ENCODE data around the gene AADACL4.

AADACL4 gene

DNA sequence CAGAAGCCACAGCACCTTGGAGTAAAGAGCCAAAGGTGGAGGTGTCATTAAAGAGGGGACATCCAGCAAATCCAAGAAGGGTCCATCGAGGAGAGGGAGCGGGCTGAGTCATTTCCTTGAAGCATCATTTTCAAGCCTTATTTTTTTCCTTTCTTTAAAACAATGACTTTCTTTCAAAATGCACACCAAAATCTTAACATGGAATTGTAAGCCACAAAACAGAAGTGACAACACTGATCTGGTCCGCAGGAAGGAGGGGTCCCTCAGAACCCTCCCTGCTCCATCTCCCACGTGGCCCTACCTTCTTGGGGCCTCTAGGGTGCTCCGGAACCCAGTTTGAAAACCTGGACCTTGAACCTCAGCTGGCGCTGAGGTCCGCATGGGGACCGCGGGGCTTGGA lies 40.7 kb upstream of the AADACL4 start:
- no peak for TF ChIP-seq JUND (IDR thresholded peaks at IDR 0.05; ENCODE audit: low read depth)
- in situ Hi-C loops (cut with HindIII; ENCODE audit: low pct_unique_long_range_greater_than_20kb, low sequenced_read_pairs), result no loop called here
- no peak for DNase-seq (ENCODE audit: low read depth in 1 of 2, low spot score in 1 of 2)

DNA sequence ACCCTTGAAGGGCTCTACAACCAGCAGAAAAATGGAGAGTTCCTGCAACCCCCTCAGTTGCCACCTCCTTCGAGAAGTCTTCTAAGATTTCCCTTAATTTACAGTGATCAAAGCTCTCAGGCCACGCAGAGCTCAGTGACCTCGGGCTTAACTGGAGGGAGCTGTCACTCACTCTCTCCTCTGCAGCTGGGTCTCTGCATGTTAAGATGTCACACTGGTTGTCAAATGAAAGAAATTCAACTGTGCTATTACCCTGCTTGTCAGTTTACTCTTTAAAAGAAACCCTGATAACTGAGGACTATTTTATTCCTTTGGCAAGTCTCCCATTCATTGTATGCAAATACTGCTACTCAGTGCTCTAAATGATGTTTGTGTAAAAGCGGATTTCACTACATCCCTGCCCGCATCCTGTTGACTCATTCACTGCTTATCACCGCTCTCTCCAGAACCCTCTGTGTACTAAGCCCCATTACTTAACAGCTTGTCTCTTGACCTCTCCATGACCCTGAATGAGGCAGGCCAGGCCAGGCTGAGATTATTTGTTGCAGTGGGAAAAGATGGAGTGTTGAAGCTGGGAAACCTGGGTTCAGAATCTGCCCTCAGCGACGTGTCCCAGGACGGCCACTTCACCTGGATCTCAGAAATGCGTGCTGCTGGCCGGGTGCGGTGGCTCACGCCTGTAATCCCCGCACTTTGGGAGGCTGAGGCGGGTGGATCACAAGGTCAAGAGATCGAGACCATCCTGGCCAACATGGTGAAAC lies 39.6 kb upstream of the AADACL4 start:
- no peak for DNase-seq (ENCODE audit: low read depth in 1 of 2, low spot score in 1 of 2)
- in situ Hi-C loops (cut with HindIII; ENCODE audit: low pct_unique_long_range_greater_than_20kb, low sequenced_read_pairs), result no loop called here
- no peak for TF ChIP-seq JUND (IDR thresholded peaks at IDR 0.05; ENCODE audit: low read depth)

DNA sequence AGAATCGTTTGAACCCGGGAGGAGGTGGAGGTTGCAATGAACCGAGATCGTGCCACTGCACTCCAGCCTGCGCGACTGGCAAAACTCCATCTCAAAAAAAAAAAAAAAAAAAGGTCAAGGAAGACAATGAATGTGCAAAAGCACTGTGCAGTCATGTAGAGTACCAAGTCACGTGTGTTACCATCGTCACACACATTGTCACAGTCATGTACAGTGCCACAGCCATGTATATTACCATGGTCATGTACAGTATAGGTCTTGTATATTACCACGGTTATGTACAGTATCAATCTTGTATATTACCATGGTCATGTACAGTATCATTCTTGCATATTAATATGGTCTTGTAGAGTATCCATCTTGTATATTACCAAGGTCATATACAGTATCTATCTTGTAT lies 38.9 kb upstream of the AADACL4 start:
- no peak for TF ChIP-seq JUND (IDR thresholded peaks at IDR 0.05; ENCODE audit: low read depth)
- in situ Hi-C loops (cut with HindIII; ENCODE audit: low pct_unique_long_range_greater_than_20kb, low sequenced_read_pairs), result no loop called here
- no peak for DNase-seq (ENCODE audit: low read depth in 1 of 2, low spot score in 1 of 2)

DNA sequence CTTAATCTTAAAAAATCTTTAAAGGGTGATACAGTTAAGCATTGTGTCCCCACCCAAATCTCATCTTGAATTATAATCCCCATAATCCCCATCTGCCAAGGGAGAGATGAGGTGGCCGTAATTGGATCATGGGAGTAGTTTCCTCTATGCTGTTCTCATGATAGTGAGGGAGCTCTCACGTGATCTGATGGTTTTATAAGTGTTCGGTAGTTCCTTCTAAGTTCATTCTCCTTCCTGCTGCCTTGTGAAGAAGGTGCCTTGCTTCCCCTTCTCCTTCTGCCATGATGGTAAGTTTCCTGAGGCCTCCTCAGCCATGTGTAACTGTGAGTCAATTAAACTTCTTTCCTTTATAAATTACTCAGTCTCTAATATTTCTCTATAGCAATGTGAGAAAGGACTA lies 36.6 kb upstream of the AADACL4 start:
- no peak for DNase-seq (ENCODE audit: low read depth in 1 of 2, low spot score in 1 of 2)
- TF ChIP-seq JUND (IDR thresholded peaks at IDR 0.05; ENCODE audit: low read depth), result no peak
- in situ Hi-C loops (cut with HindIII; ENCODE audit: low pct_unique_long_range_greater_than_20kb, low sequenced_read_pairs), result no loop called here

DNA sequence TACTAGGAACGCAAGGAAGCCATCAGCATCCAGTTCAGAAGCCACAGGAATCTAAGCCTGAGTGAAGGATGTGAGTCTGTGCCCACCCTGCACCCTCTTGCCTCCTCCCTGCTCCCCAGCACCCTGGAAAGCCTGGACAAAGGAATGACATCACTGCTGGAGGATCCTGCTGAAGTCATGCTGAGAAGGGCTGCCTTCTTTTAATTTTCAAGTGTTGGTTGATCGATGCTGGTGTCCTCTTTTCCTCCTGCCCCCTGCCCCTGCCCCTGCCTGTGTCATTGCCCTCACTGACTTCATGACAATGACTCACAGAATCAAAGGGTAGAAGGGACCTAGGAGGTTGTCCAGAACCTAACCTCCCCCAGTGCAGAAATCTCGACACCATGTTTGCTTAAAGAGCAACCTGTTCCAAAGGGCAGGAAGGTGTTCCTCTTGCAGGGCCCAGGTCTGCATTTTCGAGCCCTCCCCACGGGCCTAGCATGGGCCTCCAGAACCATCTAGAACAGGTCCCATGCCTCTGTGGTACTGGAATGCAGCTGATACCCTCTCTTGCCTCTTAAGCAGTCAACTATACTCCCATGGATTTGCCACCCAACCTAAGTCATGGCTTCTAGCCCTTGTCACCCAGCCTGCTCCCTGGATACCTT lies 35.5 kb upstream of the AADACL4 start:
- no peak for TF ChIP-seq JUND (IDR thresholded peaks at IDR 0.05; ENCODE audit: low read depth)
- DNase-seq (ENCODE audit: low read depth in 1 of 2, low spot score in 1 of 2), result no peak
- in situ Hi-C loops (cut with HindIII; ENCODE audit: low pct_unique_long_range_greater_than_20kb, low sequenced_read_pairs), result no loop called here

DNA sequence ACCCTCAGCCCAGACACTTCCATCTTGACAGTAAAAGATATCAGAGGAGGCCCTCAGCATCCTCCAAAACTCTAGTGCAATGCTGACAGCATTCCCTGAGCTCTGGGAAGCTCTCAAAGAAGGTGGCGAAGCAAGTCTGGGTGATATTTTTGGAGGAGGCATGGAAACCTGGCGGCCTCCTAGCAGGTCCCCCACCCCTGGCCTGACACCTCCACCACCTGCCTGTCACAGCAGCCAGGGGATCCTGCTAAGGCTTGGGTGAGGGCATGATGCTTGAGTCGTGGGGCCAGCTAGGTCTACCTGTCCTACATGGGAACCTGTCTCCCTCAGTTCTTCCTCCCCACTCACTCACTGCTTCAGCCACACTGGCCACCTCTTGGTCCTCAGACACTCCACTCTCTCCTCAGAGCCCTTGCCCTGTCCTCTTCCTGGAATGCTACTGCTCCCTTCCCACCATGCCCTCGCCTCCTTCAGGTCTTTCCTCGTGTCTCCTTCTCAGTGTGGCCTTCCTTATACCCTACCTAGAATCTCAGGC lies 34.3 kb upstream of the AADACL4 start:
- in situ Hi-C loops (cut with HindIII; ENCODE audit: low pct_unique_long_range_greater_than_20kb, low sequenced_read_pairs), result no loop called here
- DNase-seq (ENCODE audit: low read depth in 1 of 2, low spot score in 1 of 2), result no peak
- TF ChIP-seq JUND (IDR thresholded peaks at IDR 0.05; ENCODE audit: low read depth), result no peak

DNA sequence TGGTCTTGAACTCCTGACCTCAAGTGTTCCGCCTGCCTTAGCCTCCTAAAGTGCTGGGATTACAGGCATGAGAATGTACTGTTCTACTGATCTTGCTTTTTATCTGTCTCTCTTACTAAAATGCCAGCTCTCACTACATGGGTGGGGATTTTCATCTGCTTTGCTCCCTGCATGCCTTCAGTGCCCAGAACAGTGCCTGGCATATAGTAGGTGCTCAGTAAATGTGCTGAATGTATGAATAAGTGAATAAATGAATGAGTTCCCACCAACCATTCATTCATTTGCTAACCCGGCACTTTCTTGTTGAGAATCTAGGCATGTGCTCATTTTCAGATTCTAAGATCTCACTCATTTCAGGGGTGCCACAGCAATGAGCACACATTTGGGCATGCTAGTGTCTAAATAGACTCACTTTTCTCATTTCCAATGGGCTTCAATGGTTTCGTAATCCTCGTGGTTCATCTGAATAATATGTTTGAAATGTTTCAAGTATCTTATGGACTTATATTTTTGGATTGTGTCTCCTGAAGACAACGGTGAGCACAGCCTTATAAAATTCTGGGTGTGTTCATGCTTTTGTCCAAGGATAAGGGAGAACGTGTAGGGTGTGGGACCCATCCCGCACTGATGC lies 33.5 kb upstream of the AADACL4 start:
- TF ChIP-seq JUND (IDR thresholded peaks at IDR 0.05; ENCODE audit: low read depth), result no peak
- in situ Hi-C loops (cut with HindIII; ENCODE audit: low pct_unique_long_range_greater_than_20kb, low sequenced_read_pairs), result no loop called here
- DNase-seq (ENCODE audit: low read depth in 1 of 2, low spot score in 1 of 2), result no peak

DNA sequence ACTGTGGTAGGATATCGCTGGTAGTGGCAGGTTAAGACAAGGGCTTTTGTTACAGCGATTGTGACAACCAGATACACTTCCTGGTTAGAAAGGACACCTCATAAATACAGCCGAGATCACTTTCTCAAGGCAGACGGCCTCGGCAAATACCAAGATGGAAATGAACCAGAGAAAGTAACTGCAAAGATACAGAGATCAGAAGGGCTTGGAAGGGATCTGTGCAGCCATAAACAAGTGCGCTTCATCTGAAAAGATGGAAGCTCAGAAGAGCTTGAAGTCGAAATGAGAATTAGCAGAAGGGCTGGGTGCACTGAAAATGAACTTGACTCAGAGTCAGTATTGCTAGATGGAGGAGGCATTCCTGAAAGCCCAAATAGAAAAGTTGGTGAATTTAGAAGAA lies 32.9 kb upstream of the AADACL4 start:
- in situ Hi-C loops (cut with HindIII; ENCODE audit: low pct_unique_long_range_greater_than_20kb, low sequenced_read_pairs), result no loop called here
- no peak for DNase-seq (ENCODE audit: low read depth in 1 of 2, low spot score in 1 of 2)
- no peak for TF ChIP-seq JUND (IDR thresholded peaks at IDR 0.05; ENCODE audit: low read depth)

DNA sequence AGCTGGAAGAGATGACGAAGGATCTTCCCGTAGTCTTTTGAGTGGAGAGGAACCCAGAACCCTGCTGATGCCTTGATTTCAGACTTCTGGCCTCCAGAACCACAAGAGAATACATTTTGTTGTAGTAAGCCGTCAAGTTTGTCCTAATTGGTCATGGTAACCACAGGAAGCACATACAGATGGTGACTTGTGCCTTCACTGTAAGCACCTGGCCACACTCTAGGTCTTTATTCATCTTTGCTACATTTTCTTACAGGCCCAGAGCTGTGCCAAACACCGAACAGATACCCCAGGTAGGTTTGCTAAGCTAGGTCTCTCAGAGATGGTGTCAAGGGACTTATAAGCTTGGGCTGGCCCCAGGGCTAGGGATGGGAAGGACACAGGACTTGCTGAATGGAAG lies 30.7 kb upstream of the AADACL4 start:
- TF ChIP-seq JUND (IDR thresholded peaks at IDR 0.05; ENCODE audit: low read depth), result no peak
- in situ Hi-C loops (cut with HindIII; ENCODE audit: low pct_unique_long_range_greater_than_20kb, low sequenced_read_pairs), result no loop called here
- no peak for DNase-seq (ENCODE audit: low read depth in 1 of 2, low spot score in 1 of 2)

DNA sequence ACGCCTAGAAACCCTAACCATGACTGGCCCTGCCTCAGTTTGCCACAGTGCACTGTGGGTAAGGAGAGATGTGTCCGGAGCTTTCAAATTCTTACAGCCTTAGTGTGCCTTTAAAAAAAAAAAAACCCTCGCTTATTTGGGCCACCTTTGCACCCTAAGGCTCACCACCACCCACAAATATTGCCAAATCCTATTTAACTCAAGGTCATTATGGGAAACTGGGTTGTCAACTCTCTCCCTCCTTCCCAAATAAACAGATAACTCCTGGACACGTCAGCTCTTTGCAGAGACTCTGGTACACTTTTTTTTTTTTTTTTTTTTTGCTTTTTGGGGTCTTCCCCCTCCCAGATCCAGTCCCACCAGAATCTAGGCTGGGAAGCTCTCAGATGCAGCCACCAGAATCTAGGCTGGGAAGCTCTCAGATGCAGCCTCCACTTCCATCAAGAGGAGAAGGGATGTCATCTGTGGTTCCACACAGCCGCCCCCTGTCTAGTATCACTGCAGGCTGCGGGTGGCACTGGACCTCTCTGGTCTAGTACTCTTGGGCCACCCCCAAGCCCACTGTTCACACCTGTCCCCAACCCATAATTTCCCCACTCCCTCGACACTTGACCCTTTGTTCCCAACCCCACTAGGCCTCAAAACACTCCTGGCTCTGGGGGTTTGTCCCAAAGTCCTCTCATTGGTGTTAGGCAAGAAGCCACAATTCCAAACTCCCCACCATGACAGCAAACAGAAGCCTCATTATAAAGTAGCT lies 29.3 kb upstream of the AADACL4 start:
- TF ChIP-seq JUND (IDR thresholded peaks at IDR 0.05; ENCODE audit: low read depth), result no peak
- in situ Hi-C loops (cut with HindIII; ENCODE audit: low pct_unique_long_range_greater_than_20kb, low sequenced_read_pairs), result no loop called here
- DNase-seq (ENCODE audit: low read depth in 1 of 2, low spot score in 1 of 2), result no peak

DNA sequence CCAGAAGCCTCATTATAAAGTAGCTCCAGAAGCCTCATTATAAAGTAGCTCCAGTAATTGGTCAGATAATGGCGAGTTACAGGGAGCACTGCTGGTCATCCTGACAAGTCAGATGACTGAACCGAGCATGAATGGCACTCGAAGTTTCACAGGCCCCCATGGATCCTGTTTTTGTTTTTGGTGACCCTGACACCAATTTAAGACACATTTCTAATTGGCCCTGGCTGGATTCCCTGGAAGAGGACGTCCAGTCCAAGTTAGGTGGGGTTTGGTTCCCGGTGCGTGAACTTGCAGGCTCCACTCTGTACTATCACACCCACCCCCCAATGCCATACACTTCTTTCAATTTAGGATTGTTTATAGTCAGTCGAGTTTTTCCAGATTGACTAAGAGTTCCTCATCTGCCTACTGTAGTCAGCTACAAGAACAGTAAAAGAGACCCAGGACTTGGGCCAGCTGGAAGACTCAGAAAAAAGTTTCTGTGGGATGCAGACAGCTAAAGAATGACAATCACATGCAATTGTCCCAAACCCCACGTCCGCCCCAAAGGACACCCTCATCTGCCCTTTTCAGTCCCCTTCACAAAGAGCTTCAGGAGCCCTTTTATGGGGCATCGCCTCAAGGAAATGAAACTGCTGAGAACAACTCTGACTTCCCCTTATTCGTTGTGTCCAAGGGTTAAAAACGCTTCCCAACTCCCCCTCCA lies 28.6 kb upstream of the AADACL4 start:
- DNase-seq (ENCODE audit: low read depth in 1 of 2, low spot score in 1 of 2), result no peak
- TF ChIP-seq JUND (IDR thresholded peaks at IDR 0.05; ENCODE audit: low read depth), result no peak
- in situ Hi-C loops (cut with HindIII; ENCODE audit: low pct_unique_long_range_greater_than_20kb, low sequenced_read_pairs), result no loop called here
